Cardiac fibroblast (primary cell): ENCODE data around the gene TSPAN16.

Source experiments
- DNase-seq, 2 donors: peaks; one replicate each; pipeline versions ENCODE4 v3.0.0 to v3.0.0-alpha.2; 2010; ENCODE audit warnings: low read depth in 2 of 2
- H3K4me3 ChIP-seq, 2 donors: replicated peaks in 1 of 2; 1 replicate in 1 of 2; 2 replicates in 1 of 2; pipeline ENCODE4 v1.5.1; 2011; ENCODE audit warnings: low read depth in 2 of 2, low read length in 2 of 2, mild to moderate bottlenecking in 2 of 2, moderate library complexity in 1 of 2
- TF ChIP-seq, protein P1 (sequence below): IDR thresholded peaks from one replicate; pipeline ENCODE4 v1.5.1; 2011; ENCODE audit warnings: low read depth, mild to moderate bottlenecking, low read length, inconsistent platforms

TSPAN16 gene, protein sequence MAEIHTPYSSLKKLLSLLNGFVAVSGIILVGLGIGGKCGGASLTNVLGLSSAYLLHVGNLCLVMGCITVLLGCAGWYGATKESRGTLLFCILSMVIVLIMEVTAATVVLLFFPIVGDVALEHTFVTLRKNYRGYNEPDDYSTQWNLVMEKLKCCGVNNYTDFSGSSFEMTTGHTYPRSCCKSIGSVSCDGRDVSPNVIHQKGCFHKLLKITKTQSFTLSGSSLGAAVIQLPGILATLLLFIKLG

DNA sequence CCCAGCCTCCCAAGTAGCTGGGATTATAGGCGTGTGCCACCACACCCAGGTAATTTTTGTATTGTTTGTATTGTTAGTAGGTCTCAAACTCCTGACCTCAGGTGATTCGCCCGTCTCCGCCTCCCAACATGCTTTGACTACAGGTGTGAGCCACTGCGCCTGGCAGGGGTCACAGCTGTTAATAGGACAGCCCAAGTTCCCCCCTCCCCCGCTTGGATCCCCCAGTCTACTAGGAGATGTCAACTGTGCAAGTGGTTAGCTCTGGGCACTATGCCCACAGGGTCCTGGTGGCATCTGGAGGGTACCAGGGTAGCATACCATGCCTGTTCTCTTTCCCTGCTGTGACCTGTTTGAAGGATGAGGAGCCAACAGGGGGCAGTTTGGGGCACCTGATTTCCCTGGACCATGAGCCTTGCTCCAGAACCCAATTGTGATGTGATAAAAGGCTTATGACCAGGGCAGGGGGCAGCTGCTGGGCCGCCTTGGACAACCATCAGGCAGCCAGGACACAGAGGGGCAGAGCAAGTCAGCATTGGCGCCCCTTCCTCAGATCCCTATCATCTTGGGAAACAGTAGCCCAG lies at the start of gene TSPAN16:
TSS of gene TSPAN16 (plus strand) at position 496 of the 581 bp plus-strand sequence. CDS start 138 bp downstream, outside the sequence.
- TF ChIP-seq, protein P1, sequence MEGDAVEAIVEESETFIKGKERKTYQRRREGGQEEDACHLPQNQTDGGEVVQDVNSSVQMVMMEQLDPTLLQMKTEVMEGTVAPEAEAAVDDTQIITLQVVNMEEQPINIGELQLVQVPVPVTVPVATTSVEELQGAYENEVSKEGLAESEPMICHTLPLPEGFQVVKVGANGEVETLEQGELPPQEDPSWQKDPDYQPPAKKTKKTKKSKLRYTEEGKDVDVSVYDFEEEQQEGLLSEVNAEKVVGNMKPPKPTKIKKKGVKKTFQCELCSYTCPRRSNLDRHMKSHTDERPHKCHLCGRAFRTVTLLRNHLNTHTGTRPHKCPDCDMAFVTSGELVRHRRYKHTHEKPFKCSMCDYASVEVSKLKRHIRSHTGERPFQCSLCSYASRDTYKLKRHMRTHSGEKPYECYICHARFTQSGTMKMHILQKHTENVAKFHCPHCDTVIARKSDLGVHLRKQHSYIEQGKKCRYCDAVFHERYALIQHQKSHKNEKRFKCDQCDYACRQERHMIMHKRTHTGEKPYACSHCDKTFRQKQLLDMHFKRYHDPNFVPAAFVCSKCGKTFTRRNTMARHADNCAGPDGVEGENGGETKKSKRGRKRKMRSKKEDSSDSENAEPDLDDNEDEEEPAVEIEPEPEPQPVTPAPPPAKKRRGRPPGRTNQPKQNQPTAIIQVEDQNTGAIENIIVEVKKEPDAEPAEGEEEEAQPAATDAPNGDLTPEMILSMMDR, result no peak
- DNase-seq, result no peak
- H3K4me3 ChIP-seq, result no peak within 1 kb of the TSS

GRCh38 chr19:11246941-11247340 lies 49.0 kb upstream of the TSPAN16 start:
- H3K4me3 ChIP-seq, result no peak overlapping the region
- no peak for DNase-seq
- TF ChIP-seq, protein P1, result no peak

GRCh38 chr19:11247391-11247790 lies 48.6 kb upstream of the TSPAN16 start:
- no peak overlapping the region for H3K4me3 ChIP-seq
- DNase-seq, result peak; percentile 66 to 95
- TF ChIP-seq, protein P1, result no peak

GRCh38 chr19:11247934-11248333 lies 48.0 kb upstream of the TSPAN16 start:
- no peak overlapping the region for H3K4me3 ChIP-seq
- TF ChIP-seq, protein P1, result no peak
- DNase-seq, result no peak

- TF ChIP-seq, protein P1, result no peak
- no peak overlapping the region for H3K4me3 ChIP-seq
- no peak for DNase-seq
Observed at GRCh38 chr19:11248852-11249251, 47.1 kb upstream of the TSPAN16 start.

GRCh38 chr19:11251217-11251616 lies 44.7 kb upstream of the TSPAN16 start:
- no peak for DNase-seq
- TF ChIP-seq, protein P1, result no peak
- H3K4me3 ChIP-seq, result no peak overlapping the region
